Calu3 (cell line): ENCODE results near the gene TMEM259. TPM values are rescaled to one million over a fixed set of nuclear protein-coding genes. Genes with fewer than 3 reads are reported as not detected.

Experiments
- BruUV-seq: library from RNA; stranded (reverse); fragments of 400-500 nt; replicated peaks from 2 replicates; lab custom pipeline; 2021; lab: Mats Ljungman, UMichigan
- CTCF ChIA-PET: fragments of 300-600 bp; sonication (Branson Sonifier 250); formaldehyde crosslinking; loops from one replicate; lab custom pipeline; 2022; ENCODE audit warnings: antibody characterized with exemption; lab: Charles Lee
- DNase-seq: peaks from one replicate; pipeline ENCODE4 v3.0.0; 2022
- H3K27ac Mint-ChIP-seq: one replicate; pipeline ENCODE4 v1.8.0; 2022; ENCODE audit warnings: mixed read lengths; ENCODE audit not compliant: unreplicated experiment
- H3K27me3 Mint-ChIP-seq: one replicate; pipeline ENCODE4 v1.8.0; 2022; ENCODE audit warnings: mixed read lengths; ENCODE audit not compliant: unreplicated experiment
- H3K36me3 Mint-ChIP-seq: one replicate; pipeline ENCODE4 v1.8.0; 2022; ENCODE audit warnings: mild to moderate bottlenecking, moderate library complexity, mixed read lengths; ENCODE audit not compliant: insufficient read depth, unreplicated experiment
- H3K4me1 Mint-ChIP-seq: one replicate; pipeline ENCODE4 v1.8.0; 2022; ENCODE audit warnings: mild to moderate bottlenecking, low read depth, mixed read lengths; ENCODE audit not compliant: unreplicated experiment
- H3K4me3 Mint-ChIP-seq: one replicate; pipeline ENCODE4 v1.8.0; 2022; ENCODE audit warnings: mild to moderate bottlenecking, low read depth, moderate library complexity, mixed read lengths; ENCODE audit not compliant: unreplicated experiment
- H3K9me3 Mint-ChIP-seq: one replicate; pipeline ENCODE4 v1.8.0; 2022; ENCODE audit warnings: low read depth, mixed read lengths; ENCODE audit not compliant: unreplicated experiment
- CTCF ChIP-seq: fragments of 200-600 bp; IDR thresholded peaks from one replicate; pipeline ENCODE4 v1.8.0; 2022; ENCODE audit warnings: antibody characterized with exemption; ENCODE audit not compliant: unreplicated experiment
- intact Hi-C: fragments of 100-400 bp; cut with micrococcal nuclease; formaldehyde crosslinking; loops from one replicate; pipeline ENCODE4 v1.10.0; 2022; ENCODE audit not compliant: unreplicated experiment
- total RNA-seq: library from RNA; stranded (reverse); gene quantifications from 2 replicates; pipeline ENCODE4 v1.2.3, GENCODE V29; 2022

TMEM259 gene
- total RNA-seq, 1 experiment from 2014 or later: 129 TPM

- BruUV-seq: no TSS peak
- DNase-seq: no peak
- peaks cover 12% of the 10 kb centered on the region for H3K36me3 Mint-ChIP-seq
- intact Hi-C loops: no loop called here
- H3K27me3 Mint-ChIP-seq: no peaks in the 10 kb centered on the region
- no peaks in the 10 kb centered on the region for H3K4me1 Mint-ChIP-seq
- no peak for TF ChIP-seq CTCF
- no peak overlapping the region for H3K4me3 Mint-ChIP-seq
- CTCF ChIA-PET: no interaction called here
- H3K27ac Mint-ChIP-seq: no peak overlapping the region
- no peaks in the 10 kb centered on the region for H3K9me3 Mint-ChIP-seq
These were observed 28.8 kb downstream of the TMEM259 start for GRCh38 chr19:991932-992669.

- TF ChIP-seq CTCF: no peak
- no peaks in the 10 kb centered on the region for H3K9me3 Mint-ChIP-seq
- CTCF ChIA-PET: no interaction called here
- no peak overlapping the region for H3K4me3 Mint-ChIP-seq
- H3K4me1 Mint-ChIP-seq: no peaks in the 10 kb centered on the region
- BruUV-seq: no TSS peak
- DNase-seq: peak; percentile 18
- H3K27ac Mint-ChIP-seq: no peak overlapping the region
- intact Hi-C loops: no loop called here
- peaks cover 10% of the 10 kb centered on the region for H3K36me3 Mint-ChIP-seq
- no peaks in the 10 kb centered on the region for H3K27me3 Mint-ChIP-seq
These were observed 29.6 kb downstream of the TMEM259 start for GRCh38 chr19:991174-991931.

GRCh38 chr19:990746-991145 is 30.2 kb downstream of the TMEM259 start:
- Mint-ChIP-seq H3K36me3 (peaks cover 8% of the 10 kb centered on the region), H3K4me1 (no peaks in the 10 kb centered on the region), H3K27ac (no peak overlapping the region), H3K9me3 (no peaks in the 10 kb centered on the region), H3K4me3 (no peak overlapping the region), H3K27me3 (no peaks in the 10 kb centered on the region)
- CTCF ChIA-PET: no interaction called here
- DNase-seq: no peak
- TF ChIP-seq CTCF: no peak
- intact Hi-C loops: no loop called here
- no TSS peak for BruUV-seq

- Mint-ChIP-seq H3K9me3 (no peaks in the 10 kb centered on the region), H3K27me3 (no peaks in the 10 kb centered on the region), H3K4me1 (no peaks in the 10 kb centered on the region), H3K27ac (no peak overlapping the region), H3K4me3 (no peak overlapping the region), H3K36me3 (peaks cover 10% of the 10 kb centered on the region)
- CTCF ChIA-PET: no interaction called here
- intact Hi-C loops: no loop called here
- DNase-seq: no peak
- TF ChIP-seq CTCF: no peak
- BruUV-seq: no TSS peak
These were observed 30.8 kb downstream of the TMEM259 start for GRCh38 chr19:990119-990571.
